GM15510 (cell line): Measurements from ENCODE around the gene INSIG1.
A peak's percentile ranks its signal among the peaks of the same experiment; 100 is the strongest.

Experiments
- POLR2A ChIP-seq: IDR thresholded peaks from 3 replicates; pipeline ENCODE4 v1.6.1; 2011; ENCODE audit warnings: borderline replicate concordance; ENCODE audit not compliant: insufficient read length; ENCODE audit errors: extremely low read depth

Gene INSIG1

DNA sequence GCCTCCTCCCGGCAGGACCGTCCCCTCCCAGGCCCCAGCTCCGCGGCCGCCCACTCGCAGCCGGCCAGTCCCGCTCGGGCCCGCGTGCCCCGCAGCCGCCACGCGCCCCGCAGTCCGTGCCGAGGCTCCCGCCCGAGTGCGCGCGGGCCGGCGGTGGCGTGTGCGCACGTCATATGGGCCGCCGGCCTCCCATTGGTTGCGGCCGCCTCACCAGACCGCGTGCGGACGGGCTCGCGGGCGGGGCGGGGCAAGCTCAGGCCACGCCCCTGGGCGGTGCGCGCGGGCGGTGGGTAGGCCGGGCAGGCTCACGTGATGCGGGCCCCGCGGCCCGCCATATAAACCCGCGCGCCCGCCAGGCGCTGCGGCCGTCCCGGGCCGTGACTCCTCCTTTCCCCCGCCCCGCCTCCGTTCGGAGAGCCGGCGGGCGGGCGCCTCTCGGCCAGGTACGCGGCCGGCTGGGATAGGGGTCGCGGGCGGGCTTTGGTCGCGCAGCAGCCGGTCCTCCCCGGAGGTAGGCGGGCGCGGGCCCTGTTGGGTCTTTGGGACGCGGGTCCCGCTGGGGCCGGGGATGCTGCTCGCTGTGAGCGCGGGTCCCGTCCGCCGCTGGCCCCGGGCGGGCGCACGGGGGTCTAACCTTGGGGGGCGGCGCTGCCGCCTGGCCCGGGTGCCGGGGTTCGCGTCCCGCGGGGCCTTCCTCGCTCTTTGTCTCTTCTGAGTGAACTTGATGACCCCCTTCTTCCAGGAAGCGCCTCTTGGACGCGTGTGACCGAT is at the start of gene INSIG1:
INSIG1 (plus strand) TSS at position 362 of the 771 bp plus-strand sequence; CDS start at position 770, 408 bp downstream.
- TF ChIP-seq POLR2A = peak; percentile 99

DNA sequence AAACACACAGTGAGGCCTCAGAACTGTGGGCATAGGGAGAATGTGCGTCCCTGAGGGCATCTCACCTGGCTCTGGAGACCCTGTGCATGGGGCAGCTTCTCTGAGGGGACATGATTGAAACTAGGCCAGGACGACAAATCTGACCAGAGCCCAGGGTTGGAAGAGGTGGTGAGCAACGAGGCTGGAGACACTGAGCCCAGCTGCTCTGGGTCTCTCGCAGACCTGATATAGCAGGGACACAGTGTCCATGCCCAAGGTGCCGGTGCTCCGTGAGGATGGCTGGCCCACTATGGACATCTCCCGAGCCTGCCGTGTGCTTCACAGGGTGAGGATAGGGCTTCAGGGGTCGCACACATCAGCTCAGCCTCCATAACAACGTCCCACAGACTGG is 49.3 kb upstream of the INSIG1 start:
- no peak for TF ChIP-seq POLR2A

DNA sequence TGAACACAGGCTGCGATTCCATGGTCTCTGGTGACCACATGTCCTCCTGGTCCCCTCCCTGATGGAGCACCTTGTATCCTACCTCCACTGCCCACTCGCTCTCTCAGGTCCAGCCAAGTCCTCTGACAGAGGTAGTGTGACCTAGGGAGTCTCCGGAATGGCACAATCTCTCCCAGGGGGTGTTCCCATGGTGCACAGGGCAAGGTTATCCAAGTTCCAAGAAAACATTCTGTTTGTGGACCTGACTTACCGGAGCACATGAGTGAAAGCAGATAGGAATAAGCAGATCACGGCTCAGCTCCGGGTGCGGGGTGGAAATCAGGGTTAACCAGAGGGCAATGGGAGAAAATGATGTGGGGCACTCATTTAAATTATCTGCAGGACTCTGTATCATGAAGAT is 45.8 kb upstream of the INSIG1 start:
- TF ChIP-seq POLR2A = no peak

DNA sequence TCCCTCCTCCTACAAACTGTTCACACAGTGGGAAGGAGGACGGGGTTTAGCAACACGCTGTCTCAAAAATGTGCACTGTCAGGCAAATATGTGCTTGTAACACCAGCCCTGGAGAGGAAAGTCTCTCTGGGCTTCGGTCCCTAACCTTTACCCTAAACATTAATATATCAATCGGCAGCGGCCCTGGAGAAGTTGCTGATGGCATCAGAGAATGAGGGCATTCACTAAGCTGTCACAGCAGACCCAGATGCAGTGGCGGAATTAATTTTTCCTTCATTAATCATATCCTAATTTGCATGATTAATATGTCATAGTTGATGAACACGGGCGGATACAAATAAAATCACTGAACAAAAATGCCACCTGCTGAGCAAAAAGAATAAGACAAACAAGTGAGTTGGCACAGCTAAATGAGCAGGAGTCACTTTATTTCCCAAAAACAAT is 45.2 kb upstream of the INSIG1 start:
- no peak for TF ChIP-seq POLR2A

DNA sequence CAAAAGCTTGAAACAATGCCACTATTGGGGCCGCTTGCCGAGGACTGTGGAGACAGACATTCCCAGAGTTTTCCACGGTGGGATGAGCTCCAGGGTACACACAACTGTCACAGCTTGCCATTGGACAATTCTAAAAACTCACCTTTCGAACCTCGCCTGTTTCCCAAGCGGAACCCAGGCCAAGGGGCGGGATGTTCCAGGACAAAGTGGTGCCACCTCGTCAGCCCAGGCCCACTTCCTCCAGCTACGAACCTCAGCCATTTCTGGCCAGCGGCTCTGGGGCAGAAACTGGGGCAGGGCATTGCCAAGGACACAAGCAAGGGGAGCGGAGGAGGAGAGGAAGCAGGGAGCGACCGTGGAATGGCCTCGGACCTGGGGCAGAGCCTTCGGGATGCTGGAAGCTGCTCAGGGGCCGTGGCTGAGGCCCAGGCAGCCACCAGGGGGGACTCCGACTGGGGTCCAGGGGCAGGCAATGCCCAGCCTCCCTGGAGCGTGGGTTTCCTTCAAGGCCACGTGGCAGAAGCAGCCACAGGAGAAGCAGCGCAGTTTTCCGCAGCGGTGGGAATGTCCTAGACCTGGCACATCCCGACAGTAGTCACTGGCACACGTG is 44.7 kb upstream of the INSIG1 start:
- no peak for TF ChIP-seq POLR2A

DNA sequence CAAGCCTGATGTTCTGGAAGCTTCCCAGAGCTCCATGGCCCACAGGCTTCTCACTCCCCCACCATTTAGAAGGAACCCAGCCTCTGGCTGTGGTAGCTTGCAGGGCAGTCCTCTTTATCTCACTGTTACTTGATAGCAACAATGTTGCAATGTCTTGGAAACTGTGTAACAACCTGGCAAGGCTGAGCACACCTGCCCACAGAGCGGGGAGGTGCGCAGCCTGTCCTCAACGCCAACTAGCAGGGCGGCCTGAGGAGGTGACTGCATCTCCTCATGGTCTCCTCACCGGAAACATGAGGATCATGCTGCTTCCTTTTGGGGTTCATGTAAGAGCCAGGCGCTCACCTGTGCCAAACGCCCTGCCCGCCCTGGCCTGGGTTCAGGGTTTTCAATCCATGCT is 43.7 kb upstream of the INSIG1 start:
- no peak for TF ChIP-seq POLR2A

DNA sequence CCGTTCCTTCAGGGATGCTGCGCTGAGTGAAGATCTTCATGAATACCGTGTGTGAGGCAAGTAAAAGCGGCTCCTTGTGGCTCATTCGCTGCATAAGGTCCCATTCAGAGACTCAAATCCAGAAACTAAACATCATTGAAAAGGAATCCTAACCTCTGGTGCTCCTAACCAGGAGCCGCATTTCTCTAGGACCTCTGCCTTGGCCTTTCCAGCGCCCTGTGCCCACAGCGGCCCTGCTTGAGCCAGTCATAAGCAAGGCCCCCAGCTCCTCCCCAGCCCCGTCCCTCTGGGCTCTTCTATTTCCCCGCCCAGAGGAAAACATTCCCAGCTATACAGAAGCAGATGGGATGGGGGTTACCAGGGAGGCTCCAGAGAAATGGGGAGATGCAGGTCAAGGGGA is 42.6 kb upstream of the INSIG1 start:
- TF ChIP-seq POLR2A = no peak

DNA sequence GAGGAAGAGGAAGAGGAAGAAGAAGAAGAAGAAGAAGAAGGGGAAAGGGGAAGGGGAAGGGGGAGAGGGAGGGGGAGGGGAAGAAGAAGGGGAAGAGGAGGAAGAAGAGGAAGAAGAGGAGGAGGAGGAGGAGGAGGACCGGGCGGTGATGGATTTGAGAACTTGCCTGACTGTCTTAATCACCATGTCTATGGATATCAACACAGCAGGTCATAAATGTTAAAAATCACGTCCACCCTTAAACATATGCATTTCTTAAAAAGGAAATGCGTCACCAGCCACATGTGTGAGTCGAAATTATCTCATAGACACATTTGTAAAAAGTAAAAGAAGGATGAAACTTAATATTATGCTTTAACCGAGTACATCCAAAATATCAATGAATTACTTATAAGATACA is 42.1 kb upstream of the INSIG1 start:
- no peak for TF ChIP-seq POLR2A

DNA sequence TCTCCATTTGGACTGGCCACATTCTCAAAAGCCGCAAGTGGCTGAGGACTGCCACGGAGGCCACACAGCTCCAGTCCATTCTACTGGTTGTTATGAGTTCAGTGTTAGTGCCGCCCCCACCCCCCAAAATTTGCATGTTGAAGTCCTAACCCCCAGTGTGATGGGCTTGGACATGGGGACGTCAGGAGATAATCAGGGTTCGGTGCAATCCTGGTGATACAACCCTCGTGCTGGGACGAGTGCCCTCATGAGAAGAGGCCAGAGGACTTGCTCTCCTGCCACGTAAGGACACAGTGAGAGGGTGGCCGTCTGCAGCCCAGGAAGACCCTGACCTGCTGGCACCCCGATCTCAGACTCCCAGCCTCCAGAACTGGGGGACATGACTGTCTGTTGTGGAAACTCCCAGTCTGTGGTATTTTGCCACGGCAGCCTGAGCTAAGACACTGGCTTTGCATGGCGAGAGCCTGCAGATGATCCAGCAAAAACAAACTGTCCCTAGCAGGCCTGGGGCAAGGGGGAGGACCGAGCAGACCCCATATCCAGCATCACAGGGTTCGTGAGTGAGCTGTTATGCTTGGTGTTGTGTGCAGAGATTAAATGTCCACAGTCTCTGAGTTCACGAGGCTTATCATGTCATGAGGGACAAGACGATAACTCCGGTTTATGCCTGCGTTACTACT is 41.5 kb upstream of the INSIG1 start:
- no peak for TF ChIP-seq POLR2A

DNA sequence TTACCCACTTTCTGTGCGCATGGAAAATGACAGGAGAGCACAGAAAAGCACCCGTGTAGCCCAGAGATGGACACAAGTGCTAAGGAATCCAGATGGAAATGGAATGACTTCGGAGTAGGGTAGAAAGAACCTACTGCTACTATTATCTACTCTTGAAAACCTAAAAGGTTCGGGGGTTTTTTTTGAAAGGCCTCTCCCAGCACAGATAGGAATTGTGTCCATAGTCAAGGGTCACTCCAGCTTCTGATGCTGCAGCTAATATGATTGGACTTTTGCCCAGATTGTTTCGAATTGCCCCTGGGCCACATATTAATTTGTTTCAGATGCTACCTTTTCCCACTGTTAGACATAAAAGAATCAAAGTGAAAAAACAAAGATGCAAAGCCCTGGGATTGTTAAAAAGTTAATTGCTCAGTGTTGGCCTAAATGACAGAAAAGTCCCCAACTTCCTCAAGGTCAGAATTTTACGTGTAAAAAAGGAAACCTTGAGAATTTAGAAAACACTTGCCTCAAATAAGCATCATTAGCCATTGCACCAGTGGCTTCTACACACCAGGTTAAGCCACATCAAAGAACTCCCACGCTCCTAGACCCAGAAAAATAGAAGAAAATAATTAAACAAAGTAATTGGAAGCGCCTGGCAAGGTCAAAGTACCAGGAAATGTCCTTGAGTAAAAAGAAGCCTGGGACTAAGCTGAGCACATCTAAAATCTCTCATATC is 40.8 kb upstream of the INSIG1 start:
- TF ChIP-seq POLR2A = no peak

DNA sequence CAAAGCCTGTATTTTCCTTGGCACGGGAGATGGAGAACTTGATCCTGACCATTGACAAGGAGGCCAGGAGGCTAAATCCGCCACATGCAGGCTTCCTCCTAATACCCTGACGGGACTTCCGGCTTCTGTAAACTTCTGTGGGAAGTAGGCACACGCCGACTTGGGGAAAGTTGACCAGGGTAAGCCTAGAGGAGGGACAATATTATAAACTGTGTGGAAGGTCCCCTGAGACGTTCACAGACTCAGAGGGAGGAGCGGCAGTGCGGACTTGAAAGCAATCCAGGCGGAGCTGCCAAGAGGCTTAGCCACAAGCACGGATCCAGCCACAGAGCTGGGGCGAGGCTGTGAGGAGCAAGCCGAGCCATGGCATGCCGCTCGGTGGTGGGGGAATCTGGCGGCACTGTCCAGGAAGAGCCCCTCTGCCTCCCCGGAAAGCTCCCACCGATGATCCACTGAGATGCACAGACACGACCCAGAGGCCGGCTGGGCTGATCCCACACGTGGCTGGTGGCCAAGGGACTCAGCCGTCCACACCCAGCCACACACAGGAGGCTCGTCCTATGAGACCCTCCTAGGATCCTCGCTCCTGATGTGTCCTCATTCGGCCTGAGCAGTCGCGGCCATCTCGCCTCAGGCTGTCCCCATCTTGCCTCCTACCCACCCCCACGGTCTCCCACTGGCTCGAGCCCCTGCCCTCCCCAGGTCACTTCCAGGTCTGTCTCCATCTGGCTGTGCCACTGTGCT is 40.0 kb upstream of the INSIG1 start:
- no peak for TF ChIP-seq POLR2A

DNA sequence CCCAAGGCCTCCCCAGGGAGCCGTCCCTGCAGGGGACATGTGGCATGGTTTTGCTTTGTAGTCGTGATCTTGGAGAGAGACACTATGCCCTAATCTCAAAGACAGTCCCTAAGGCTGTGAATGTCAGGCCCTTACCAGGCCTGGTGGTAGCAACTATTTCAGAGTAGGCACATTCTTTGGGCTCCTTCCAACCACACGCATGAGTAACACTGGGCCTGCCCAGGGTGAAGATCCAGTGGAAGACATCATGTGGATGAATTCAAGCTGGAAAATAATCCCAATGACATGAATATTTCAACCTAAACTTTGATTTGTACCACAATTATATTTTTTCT is 39.5 kb upstream of the INSIG1 start:
- TF ChIP-seq POLR2A = no peak

DNA sequence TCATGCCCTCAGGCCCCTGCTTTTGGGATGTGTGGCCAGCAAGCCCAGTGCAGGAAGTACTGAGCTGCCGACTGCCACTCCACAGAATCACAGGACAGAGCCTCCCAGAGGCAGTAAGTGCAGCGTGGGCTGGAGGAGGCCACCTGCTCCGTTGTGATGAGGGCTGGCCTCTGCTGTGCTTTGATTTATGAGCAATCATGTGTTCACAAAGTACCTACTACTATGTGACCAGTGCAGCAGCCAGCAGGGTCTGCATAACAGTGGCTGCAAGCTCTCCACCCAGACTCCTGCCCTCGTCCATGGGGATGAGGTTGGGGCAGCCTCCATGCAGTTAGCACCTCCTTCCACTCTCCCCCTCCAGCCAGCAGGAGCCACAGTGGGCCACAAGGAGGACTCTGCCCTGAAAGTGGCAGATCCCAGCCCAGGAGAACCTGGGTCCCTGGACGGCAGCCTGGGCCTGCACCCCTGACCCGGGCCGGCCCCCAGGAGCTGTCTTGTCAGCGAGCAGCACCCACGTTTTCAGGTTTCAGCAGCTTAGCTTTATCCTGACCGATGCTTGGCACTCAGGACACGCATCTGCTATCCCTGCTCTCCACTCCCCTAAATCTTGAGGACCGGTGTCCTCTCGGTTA is 37.7 kb upstream of the INSIG1 start:
- no peak for TF ChIP-seq POLR2A

DNA sequence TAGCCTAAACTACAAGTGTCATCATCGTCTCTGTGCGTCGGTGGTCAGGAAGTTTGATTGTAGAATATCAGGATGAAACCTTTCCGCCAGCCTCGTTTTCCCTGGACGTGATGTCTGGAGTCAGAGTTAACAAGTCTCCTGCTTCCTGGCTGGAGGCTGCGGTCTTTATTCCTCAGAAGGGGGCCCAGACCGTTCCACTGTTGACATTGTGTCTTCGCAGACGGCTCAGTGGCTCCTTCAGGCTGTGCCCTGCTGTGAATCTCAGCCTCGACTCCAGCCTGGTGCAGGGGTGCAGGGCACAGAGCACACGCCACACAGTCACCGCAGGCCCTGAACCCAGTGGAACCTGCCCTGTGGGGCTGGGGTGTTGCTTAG is 37.2 kb upstream of the INSIG1 start:
- no peak for TF ChIP-seq POLR2A
